HFF-Myc (cell line): ENCODE measurements around the gene WFDC5.

ENCODE experiments used
- DNase-seq: peaks from one replicate; pipeline ENCODE4 v3.0.0-alpha.2; 2011; ENCODE audit warnings: low read depth; ENCODE audit errors: extremely low read depth
- H3K4me3 ChIP-seq: replicated peaks from 2 replicates; pipeline ENCODE4 v1.5.1; 2011; ENCODE audit warnings: low read depth, mild to moderate bottlenecking, control low read depth, low read length
- TF ChIP-seq, protein P1 (sequence below): IDR thresholded peaks from 2 replicates; pipeline ENCODE4 v1.5.1; 2012; ENCODE audit warnings: mild to moderate bottlenecking, low read depth, low read length, control low read depth; ENCODE audit errors: missing control alignments

WFDC5 gene

DNA sequence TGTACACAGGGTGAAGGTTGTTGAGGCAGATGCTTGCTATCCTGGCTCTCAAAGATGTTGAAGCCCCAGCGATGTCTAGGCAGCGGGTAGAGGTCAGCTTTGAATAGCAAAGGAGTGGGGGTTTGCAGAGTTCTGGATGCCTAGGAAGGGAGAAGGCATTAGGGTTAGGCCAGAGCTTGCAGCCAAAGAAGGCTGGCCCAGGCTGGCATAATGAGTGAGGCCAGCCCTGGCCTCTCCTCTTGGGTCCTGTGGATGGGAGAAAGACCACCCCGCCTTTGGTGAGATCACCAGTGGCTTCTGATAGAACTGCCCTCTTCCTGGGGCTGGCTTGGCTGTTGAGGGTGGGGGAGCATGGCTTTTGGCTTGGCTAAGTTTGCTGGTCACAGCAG lies 406 bp upstream of the WFDC5 start:
- no peak for DNase-seq
- H3K4me3 ChIP-seq = no peak overlapping the region
- TF ChIP-seq, protein P1, sequence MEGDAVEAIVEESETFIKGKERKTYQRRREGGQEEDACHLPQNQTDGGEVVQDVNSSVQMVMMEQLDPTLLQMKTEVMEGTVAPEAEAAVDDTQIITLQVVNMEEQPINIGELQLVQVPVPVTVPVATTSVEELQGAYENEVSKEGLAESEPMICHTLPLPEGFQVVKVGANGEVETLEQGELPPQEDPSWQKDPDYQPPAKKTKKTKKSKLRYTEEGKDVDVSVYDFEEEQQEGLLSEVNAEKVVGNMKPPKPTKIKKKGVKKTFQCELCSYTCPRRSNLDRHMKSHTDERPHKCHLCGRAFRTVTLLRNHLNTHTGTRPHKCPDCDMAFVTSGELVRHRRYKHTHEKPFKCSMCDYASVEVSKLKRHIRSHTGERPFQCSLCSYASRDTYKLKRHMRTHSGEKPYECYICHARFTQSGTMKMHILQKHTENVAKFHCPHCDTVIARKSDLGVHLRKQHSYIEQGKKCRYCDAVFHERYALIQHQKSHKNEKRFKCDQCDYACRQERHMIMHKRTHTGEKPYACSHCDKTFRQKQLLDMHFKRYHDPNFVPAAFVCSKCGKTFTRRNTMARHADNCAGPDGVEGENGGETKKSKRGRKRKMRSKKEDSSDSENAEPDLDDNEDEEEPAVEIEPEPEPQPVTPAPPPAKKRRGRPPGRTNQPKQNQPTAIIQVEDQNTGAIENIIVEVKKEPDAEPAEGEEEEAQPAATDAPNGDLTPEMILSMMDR = no peak

DNA sequence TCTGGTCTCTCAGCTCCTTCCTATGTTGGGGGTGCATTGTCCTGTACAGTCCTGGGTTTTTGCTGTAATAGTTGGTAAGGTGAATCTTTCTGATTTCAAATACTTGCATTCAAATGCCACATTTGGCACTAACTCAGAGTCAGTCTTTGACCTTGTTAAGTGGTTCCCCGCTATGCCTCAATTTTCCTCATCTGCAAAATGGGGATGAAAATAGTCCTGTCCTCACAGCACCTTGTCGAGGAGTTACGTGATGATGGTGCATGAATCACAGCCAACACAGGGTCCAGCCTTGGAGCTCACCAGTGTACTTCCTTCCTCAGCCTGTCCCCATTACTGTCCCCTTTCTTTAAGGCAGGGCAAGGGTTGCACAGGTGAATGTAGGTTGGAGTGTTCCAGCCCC lies 1.1 kb downstream of the WFDC5 start:
- TF ChIP-seq, protein P1 = no peak
- H3K4me3 ChIP-seq = no peak overlapping the region
- DNase-seq = no peak

DNA sequence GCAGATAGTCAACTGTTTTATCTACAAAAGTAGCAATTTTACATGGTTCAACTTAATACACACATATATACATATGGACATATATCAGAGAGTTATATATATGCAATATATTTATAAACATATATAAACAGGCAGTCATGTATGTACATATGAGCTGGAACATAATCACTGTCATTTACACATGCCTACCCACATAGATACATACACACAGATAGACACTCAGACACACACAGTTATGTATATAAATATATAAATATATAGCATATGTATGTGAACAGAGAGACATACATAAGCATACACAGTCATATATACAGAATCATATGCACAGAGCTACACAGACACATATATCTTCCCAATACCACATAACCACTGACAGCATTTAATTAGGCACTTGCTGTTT lies 2.2 kb downstream of the WFDC5 start:
- H3K4me3 ChIP-seq = no peak overlapping the region
- no peak for DNase-seq
- TF ChIP-seq, protein P1 = no peak

DNA sequence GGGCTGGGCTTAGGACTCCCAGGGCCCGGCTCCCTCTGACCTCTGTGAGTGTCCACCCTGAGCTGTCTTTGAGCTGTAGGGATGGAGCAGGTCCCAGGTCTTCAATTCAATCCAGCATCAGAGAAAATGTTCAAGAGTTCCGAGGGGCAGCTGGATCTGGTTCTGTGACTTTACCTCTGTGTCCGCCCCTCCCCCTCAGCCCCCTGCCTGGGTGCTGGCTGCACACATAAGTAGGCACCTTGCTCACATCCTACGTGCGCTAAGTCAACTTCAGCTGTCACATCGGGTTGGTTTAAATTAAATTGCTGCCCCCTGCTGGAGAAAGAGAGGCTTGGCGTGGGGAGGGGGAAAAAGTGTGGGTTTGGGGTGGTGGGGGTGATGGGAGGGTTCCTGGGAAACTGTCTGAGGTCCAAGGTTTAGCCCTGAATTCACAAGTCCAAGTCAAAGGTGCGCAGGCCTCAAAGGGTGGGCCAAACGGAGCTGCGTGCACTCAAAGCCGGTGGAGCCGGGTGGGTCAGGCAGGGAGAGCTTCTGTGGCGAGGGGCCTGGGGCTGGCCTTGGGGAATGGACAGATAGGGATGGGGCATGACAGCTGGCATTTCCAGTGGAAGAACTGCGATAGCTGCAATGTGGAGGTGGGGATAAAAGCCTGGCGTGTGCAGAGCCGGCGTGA lies 3.0 kb downstream of the WFDC5 start:
- H3K4me3 ChIP-seq = no peak overlapping the region
- TF ChIP-seq, protein P1 = peak; percentile 47
- no peak for DNase-seq

DNA sequence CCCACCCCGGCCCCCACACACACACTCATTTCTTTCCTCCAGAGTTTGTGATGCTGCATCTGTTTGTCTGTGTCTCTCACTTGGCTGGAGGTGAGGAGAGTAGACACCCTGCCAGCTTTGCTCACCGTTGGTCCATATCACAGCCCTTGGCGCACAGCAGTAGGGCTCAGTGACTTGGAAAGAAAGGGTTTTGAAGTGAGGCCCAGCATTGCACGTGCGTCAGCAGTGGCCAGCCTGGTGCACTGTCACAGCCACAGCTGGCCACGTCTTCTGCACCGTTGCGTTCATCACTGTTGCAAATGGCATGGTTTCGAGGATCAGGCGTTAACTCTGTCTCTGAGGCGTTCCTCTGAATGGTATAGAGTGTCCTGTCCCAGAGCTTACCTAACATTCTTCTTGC lies 3.7 kb downstream of the WFDC5 start:
- no peak for DNase-seq
- no peak overlapping the region for H3K4me3 ChIP-seq
- TF ChIP-seq, protein P1 = no peak

DNA sequence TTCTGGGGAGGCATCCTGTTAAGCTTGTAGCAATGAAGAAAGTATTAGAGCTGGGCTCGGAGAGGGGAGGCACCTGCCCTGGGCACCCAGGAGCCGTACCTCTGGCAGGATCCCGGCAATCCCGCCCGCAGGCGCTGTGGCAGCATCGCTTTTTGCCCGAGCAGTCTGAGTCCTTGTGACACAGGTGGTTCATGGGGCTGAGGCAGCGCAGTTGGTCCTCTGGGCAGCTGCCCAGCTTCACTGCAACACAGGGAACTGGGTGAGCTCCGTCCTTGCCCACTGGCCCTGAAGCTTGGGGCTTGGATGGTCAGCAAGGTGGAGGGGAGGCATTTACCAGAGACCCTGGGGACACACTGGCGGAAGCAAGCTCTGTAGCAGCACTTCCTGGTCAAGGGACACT lies 4.7 kb downstream of the WFDC5 start:
- no peak overlapping the region for H3K4me3 ChIP-seq
- TF ChIP-seq, protein P1 = no peak
- no peak for DNase-seq

DNA sequence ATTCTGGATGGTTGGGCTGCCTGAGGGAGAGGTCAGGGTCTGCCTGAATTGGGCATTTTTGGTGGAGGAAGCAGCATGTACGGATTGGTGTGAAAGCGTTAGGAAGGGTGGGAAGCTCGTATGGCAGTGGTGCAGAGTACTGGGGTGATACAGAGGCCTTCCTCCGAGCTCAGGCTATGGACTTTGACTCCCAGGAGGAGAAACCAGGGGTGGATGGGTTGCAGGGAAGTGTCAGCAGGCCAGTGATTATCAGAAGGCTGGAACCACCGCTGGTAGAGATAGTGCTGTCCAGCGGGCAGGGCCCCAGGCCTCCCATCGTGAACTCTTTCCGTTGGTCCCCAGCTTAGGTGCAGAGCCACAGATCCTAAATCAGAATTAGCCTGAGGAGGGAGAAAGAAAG lies 5.3 kb downstream of the WFDC5 start:
- DNase-seq = no peak
- TF ChIP-seq, protein P1 = no peak
- no peak overlapping the region for H3K4me3 ChIP-seq
